ENCODE measurements around the gene DSCAM.

Gene DSCAM

GRCh38 chr21:40769231-40769630 is 77.7 kb downstream of the DSCAM start:
- peaks cover 2% of the 10 kb centered on the region for H3K4me1 Mint-ChIP-seq (ENCODE audit: low read depth)
- H3K27me3 Mint-ChIP-seq (ENCODE audit: low read depth) = no peaks in the 10 kb centered on the region
- H3K27ac Mint-ChIP-seq = no peak overlapping the region
- H3K4me3 Mint-ChIP-seq = no peak overlapping the region
- H3K36me3 Mint-ChIP-seq (ENCODE audit: low read depth) = no peaks in the 10 kb centered on the region
- peaks cover 12% of the 10 kb centered on the region for H3K9me3 Mint-ChIP-seq

- Mint-ChIP-seq H3K27me3 (ENCODE audit: low read depth) (no peaks in the 10 kb centered on the region), H3K4me1 (ENCODE audit: low read depth) (peaks cover 2% of the 10 kb centered on the region), H3K36me3 (ENCODE audit: low read depth) (no peaks in the 10 kb centered on the region), H3K9me3 (peaks cover 10% of the 10 kb centered on the region), H3K27ac (no peak overlapping the region), H3K4me3 (no peak overlapping the region)
Observed at GRCh38 chr21:40768056-40768455, 78.9 kb downstream of the DSCAM start.

GRCh38 chr21:40766381-40766780 is 80.6 kb downstream of the DSCAM start:
- peaks cover 6% of the 10 kb centered on the region for H3K9me3 Mint-ChIP-seq
- H3K4me1 Mint-ChIP-seq (ENCODE audit: low read depth) = peaks cover 2% of the 10 kb centered on the region
- H3K27ac Mint-ChIP-seq = no peak overlapping the region
- no peaks in the 10 kb centered on the region for H3K27me3 Mint-ChIP-seq (ENCODE audit: low read depth)
- no peaks in the 10 kb centered on the region for H3K36me3 Mint-ChIP-seq (ENCODE audit: low read depth)
- H3K4me3 Mint-ChIP-seq = no peak overlapping the region

GRCh38 chr21:40765811-40766210 is 81.1 kb downstream of the DSCAM start:
- Mint-ChIP-seq H3K4me1 (ENCODE audit: low read depth) (peaks cover 2% of the 10 kb centered on the region), H3K27me3 (ENCODE audit: low read depth) (no peaks in the 10 kb centered on the region), H3K9me3 (peaks cover 3% of the 10 kb centered on the region), H3K27ac (no peak overlapping the region), H3K4me3 (no peak overlapping the region), H3K36me3 (ENCODE audit: low read depth) (no peaks in the 10 kb centered on the region)

- Mint-ChIP-seq H3K9me3 (peaks cover 3% of the 10 kb centered on the region), H3K4me3 (no peak overlapping the region), H3K4me1 (ENCODE audit: low read depth) (no peaks in the 10 kb centered on the region), H3K36me3 (ENCODE audit: low read depth) (no peaks in the 10 kb centered on the region), H3K27ac (no peak overlapping the region), H3K27me3 (ENCODE audit: low read depth) (no peaks in the 10 kb centered on the region)
Observed at GRCh38 chr21:40760821-40761220, 86.1 kb downstream of the DSCAM start.

GRCh38 chr21:40759061-40759460 is 87.9 kb downstream of the DSCAM start:
- Mint-ChIP-seq H3K4me3 (no peak overlapping the region), H3K4me1 (ENCODE audit: low read depth) (no peaks in the 10 kb centered on the region)

GRCh38 chr21:40757366-40757765 is 89.6 kb downstream of the DSCAM start:
- H3K27me3 Mint-ChIP-seq (ENCODE audit: low read depth) = no peaks in the 10 kb centered on the region
- no peak overlapping the region for H3K27ac Mint-ChIP-seq
- H3K9me3 Mint-ChIP-seq = peaks cover 3% of the 10 kb centered on the region
- no peaks in the 10 kb centered on the region for H3K4me1 Mint-ChIP-seq (ENCODE audit: low read depth)
- H3K36me3 Mint-ChIP-seq (ENCODE audit: low read depth) = no peaks in the 10 kb centered on the region
- no peak overlapping the region for H3K4me3 Mint-ChIP-seq

More at GRCh38 chr21:40759061-40759460, 87.9 kb downstream of the DSCAM start:
- Mint-ChIP-seq H3K27ac (no peak overlapping the region), H3K36me3 (ENCODE audit: low read depth) (no peaks in the 10 kb centered on the region), H3K27me3 (ENCODE audit: low read depth) (no peaks in the 10 kb centered on the region), H3K9me3 (peaks cover 3% of the 10 kb centered on the region)

GRCh38 chr21:40754466-40754865 is 92.5 kb downstream of the DSCAM start:
- no peak overlapping the region for H3K4me3 Mint-ChIP-seq
- H3K27me3 Mint-ChIP-seq (ENCODE audit: low read depth) = no peaks in the 10 kb centered on the region
- H3K36me3 Mint-ChIP-seq (ENCODE audit: low read depth) = no peaks in the 10 kb centered on the region
- no peaks in the 10 kb centered on the region for H3K4me1 Mint-ChIP-seq (ENCODE audit: low read depth)
- peaks cover 3% of the 10 kb centered on the region for H3K9me3 Mint-ChIP-seq
- no peak overlapping the region for H3K27ac Mint-ChIP-seq

GRCh38 chr21:40753756-40754155 is 93.2 kb downstream of the DSCAM start:
- no peak overlapping the region for H3K27ac Mint-ChIP-seq
- no peaks in the 10 kb centered on the region for H3K4me1 Mint-ChIP-seq (ENCODE audit: low read depth)
- H3K9me3 Mint-ChIP-seq = no peaks in the 10 kb centered on the region
- H3K36me3 Mint-ChIP-seq (ENCODE audit: low read depth) = no peaks in the 10 kb centered on the region
- no peaks in the 10 kb centered on the region for H3K27me3 Mint-ChIP-seq (ENCODE audit: low read depth)
- no peak overlapping the region for H3K4me3 Mint-ChIP-seq

- no peak overlapping the region for H3K4me3 Mint-ChIP-seq
- H3K36me3 Mint-ChIP-seq (ENCODE audit: low read depth) = no peaks in the 10 kb centered on the region
- H3K9me3 Mint-ChIP-seq = no peaks in the 10 kb centered on the region
- no peak overlapping the region for H3K27ac Mint-ChIP-seq
- H3K27me3 Mint-ChIP-seq (ENCODE audit: low read depth) = no peaks in the 10 kb centered on the region
- no peaks in the 10 kb centered on the region for H3K4me1 Mint-ChIP-seq (ENCODE audit: low read depth)
Observed at GRCh38 chr21:40752125-40752524, 94.8 kb downstream of the DSCAM start.

GRCh38 chr21:40751221-40751620 is 95.7 kb downstream of the DSCAM start:
- no peaks in the 10 kb centered on the region for H3K4me1 Mint-ChIP-seq (ENCODE audit: low read depth)
- H3K36me3 Mint-ChIP-seq (ENCODE audit: low read depth) = no peaks in the 10 kb centered on the region
- H3K27me3 Mint-ChIP-seq (ENCODE audit: low read depth) = no peaks in the 10 kb centered on the region
- no peaks in the 10 kb centered on the region for H3K9me3 Mint-ChIP-seq
- H3K27ac Mint-ChIP-seq = no peak overlapping the region
- no peak overlapping the region for H3K4me3 Mint-ChIP-seq

- Mint-ChIP-seq H3K27ac (no peak overlapping the region), H3K9me3 (no peaks in the 10 kb centered on the region), H3K27me3 (ENCODE audit: low read depth) (no peaks in the 10 kb centered on the region), H3K4me3 (no peak overlapping the region), H3K4me1 (ENCODE audit: low read depth) (no peaks in the 10 kb centered on the region), H3K36me3 (ENCODE audit: low read depth) (no peaks in the 10 kb centered on the region)
Observed at GRCh38 chr21:40736145-40736544, 110.8 kb downstream of the DSCAM start.

GRCh38 chr21:40733024-40733397 is 113.9 kb downstream of the DSCAM start:
- Mint-ChIP-seq H3K27me3 (ENCODE audit: low read depth) (no peaks in the 10 kb centered on the region), H3K36me3 (ENCODE audit: low read depth) (no peaks in the 10 kb centered on the region), H3K4me1 (ENCODE audit: low read depth) (no peaks in the 10 kb centered on the region), H3K4me3 (no peak overlapping the region), H3K27ac (no peak overlapping the region), H3K9me3 (no peaks in the 10 kb centered on the region)

GRCh38 chr21:40732253-40733023 is 114.5 kb downstream of the DSCAM start:
- H3K36me3 Mint-ChIP-seq (ENCODE audit: low read depth) = no peaks in the 10 kb centered on the region
- H3K27ac Mint-ChIP-seq = no peak overlapping the region
- no peak overlapping the region for H3K4me3 Mint-ChIP-seq
- H3K27me3 Mint-ChIP-seq (ENCODE audit: low read depth) = no peaks in the 10 kb centered on the region
- no peaks in the 10 kb centered on the region for H3K9me3 Mint-ChIP-seq
- no peaks in the 10 kb centered on the region for H3K4me1 Mint-ChIP-seq (ENCODE audit: low read depth)

GRCh38 chr21:40731206-40731605 is 115.8 kb downstream of the DSCAM start:
- no peak overlapping the region for H3K27ac Mint-ChIP-seq
- H3K9me3 Mint-ChIP-seq = no peaks in the 10 kb centered on the region
- H3K36me3 Mint-ChIP-seq (ENCODE audit: low read depth) = no peaks in the 10 kb centered on the region
- H3K4me3 Mint-ChIP-seq = no peak overlapping the region
- H3K4me1 Mint-ChIP-seq (ENCODE audit: low read depth) = no peaks in the 10 kb centered on the region
- H3K27me3 Mint-ChIP-seq (ENCODE audit: low read depth) = no peaks in the 10 kb centered on the region

- Mint-ChIP-seq H3K27ac (no peak overlapping the region), H3K4me3 (no peak overlapping the region), H3K9me3 (no peaks in the 10 kb centered on the region), H3K36me3 (ENCODE audit: low read depth) (no peaks in the 10 kb centered on the region), H3K4me1 (ENCODE audit: low read depth) (no peaks in the 10 kb centered on the region), H3K27me3 (ENCODE audit: low read depth) (no peaks in the 10 kb centered on the region)
Observed at GRCh38 chr21:40730426-40730800, 116.5 kb downstream of the DSCAM start.
